Measurements from ENCODE around the gene ARL3.

The ARL3 gene

GRCh38 chr10:102628451-102628911, 85.7 kb downstream of the ARL3 start:
- H3K4me3 ChIP-seq (ENCODE audit: low read depth, low read length), result no peak overlapping the region
- TF ChIP-seq CTCF (IDR thresholded peaks at IDR 0.05; ENCODE audit: low read depth, low read length, missing control alignments), result peak; percentile 28
- DNase-seq (ENCODE audit: low read depth), result no peak
- in situ Hi-C loops (cut with HindIII; ENCODE audit: low sequenced_read_pairs), result no loop called here

- in situ Hi-C loops (cut with HindIII; ENCODE audit: low sequenced_read_pairs), result no loop called here
- H3K4me3 ChIP-seq (ENCODE audit: low read depth, low read length), result no peak overlapping the region
- TF ChIP-seq CTCF (IDR thresholded peaks at IDR 0.05; ENCODE audit: low read depth, low read length, missing control alignments), result no peak
- no peak for DNase-seq (ENCODE audit: low read depth)
These were observed 86.4 kb downstream of the ARL3 start for GRCh38 chr10:102627736-102628293.

GRCh38 chr10:102627291-102627735, 86.9 kb downstream of the ARL3 start:
- peak; percentile 37 for DNase-seq (ENCODE audit: low read depth)
- in situ Hi-C loops (cut with HindIII; ENCODE audit: low sequenced_read_pairs), result no loop called here
- H3K4me3 ChIP-seq (ENCODE audit: low read depth, low read length), result no peak overlapping the region
- no peak for TF ChIP-seq CTCF (IDR thresholded peaks at IDR 0.05; ENCODE audit: low read depth, low read length, missing control alignments)

GRCh38 chr10:102626026-102626685, 88.0 kb downstream of the ARL3 start:
- TF ChIP-seq CTCF (IDR thresholded peaks at IDR 0.05; ENCODE audit: low read depth, low read length, missing control alignments), result no peak
- no peak overlapping the region for H3K4me3 ChIP-seq (ENCODE audit: low read depth, low read length)
- in situ Hi-C loops (cut with HindIII; ENCODE audit: low sequenced_read_pairs), result no loop called here
- DNase-seq (ENCODE audit: low read depth), result no peak

GRCh38 chr10:102624751-102625645, 89.2 kb downstream of the ARL3 start:
- no peak for TF ChIP-seq CTCF (IDR thresholded peaks at IDR 0.05; ENCODE audit: low read depth, low read length, missing control alignments)
- H3K4me3 ChIP-seq (ENCODE audit: low read depth, low read length), result no peak overlapping the region
- in situ Hi-C loops (cut with HindIII; ENCODE audit: low sequenced_read_pairs), result no loop called here
- DNase-seq (ENCODE audit: low read depth), result no peak

- no peak overlapping the region for H3K4me3 ChIP-seq (ENCODE audit: low read depth, low read length)
- no peak for TF ChIP-seq CTCF (IDR thresholded peaks at IDR 0.05; ENCODE audit: low read depth, low read length, missing control alignments)
- in situ Hi-C loops (cut with HindIII; ENCODE audit: low sequenced_read_pairs), result no loop called here
These were observed 90.1 kb downstream of the ARL3 start for GRCh38 chr10:102624094-102624493.

More at GRCh38 chr10:102624094-102624493, 90.1 kb downstream of the ARL3 start:
- no peak for DNase-seq (ENCODE audit: low read depth)

Measured in astrocyte of the cerebellum (primary cell).